Measurements from ENCODE around the gene PLA2G2C. TPM values are rescaled to one million over a fixed set of nuclear protein-coding genes. Genes with fewer than 3 reads are reported as not detected.

PLA2G2C gene
- total and polyA plus RNA-seq, 2 experiments from 2014 or later, result not detected

- no peak for TF ChIP-seq ZNF462 (CRISPR knock-in tag; IDR thresholded peaks at IDR 0.05)
- no peak for TF ChIP-seq POLR2AphosphoS5 (IDR thresholded peaks at IDR 0.05; ENCODE audit: low read depth)
- TF ChIP-seq NANOG (IDR thresholded peaks at IDR 0.05; ENCODE audit: borderline replicate concordance), result no peak
- no peak for TF ChIP-seq ZNF114 (CRISPR knock-in tag; IDR thresholded peaks at IDR 0.05)
- no peak for TF ChIP-seq CTCF (conservative IDR thresholded peaks at IDR 0.05; ENCODE audit: low read depth in 2 of 2)
- no peak for TF ChIP-seq STAT1 (IDR thresholded peaks at IDR 0.05; ENCODE audit: unreplicated experiment)
- TF ChIP-seq ZNF331 (CRISPR knock-in tag; IDR thresholded peaks at IDR 0.05; ENCODE audit: low read depth), result no peak
- no peak for TF ChIP-seq CREB1 (CRISPR knock-in tag; IDR thresholded peaks at IDR 0.05; ENCODE audit: low read depth)
These were observed 36.0 kb downstream of the PLA2G2C start (continued) for GRCh38 chr1:20150326-20150705.
